Activated naive CD4-positive, alpha-beta T cell treated with anti-CD3 and anti-CD28 coated beads, Interleukin-2, amount 10 ng/mL, durations not matched to agents 7 days and 5 days (primary cell): ENCODE measurements around the gene ST6GAL1.
A peak's percentile ranks its signal among the peaks of the same experiment; 100 is the strongest.
"Not testable (repeated sequence)": the region's sequence is repeated elsewhere in the genome, so short reads cannot be mapped to it uniquely, and the experiment has no call there.

ENCODE experiments used
- CTCF ChIA-PET: fragments of 350-600 bp; sonication (Branson Sonifier 250); formaldehyde crosslinking; loops from one replicate; lab custom pipeline; 2021; ENCODE audit warnings: antibody characterized with exemption; lab: Charles Lee
- DNase-seq: peaks from one replicate; pipeline ENCODE4 v3.0.0-alpha.2; 2020
- H3K27ac Mint-ChIP-seq: one replicate; pipeline ENCODE4 v1.8.0; 2021; ENCODE audit warnings: mild to moderate bottlenecking, moderate library complexity, mixed read lengths
- H3K27me3 Mint-ChIP-seq: one replicate; pipeline ENCODE4 v1.8.0; 2021; ENCODE audit warnings: mild to moderate bottlenecking, mixed read lengths
- H3K36me3 Mint-ChIP-seq: one replicate; pipeline ENCODE4 v1.8.0; 2021; ENCODE audit warnings: mixed read lengths
- H3K4me1 Mint-ChIP-seq: one replicate; pipeline ENCODE4 v1.8.0; 2021; ENCODE audit warnings: mixed read lengths
- H3K4me3 Mint-ChIP-seq: one replicate; pipeline ENCODE4 v1.8.0; 2021; ENCODE audit warnings: mild to moderate bottlenecking, moderate library complexity, mixed read lengths
- H3K9me3 Mint-ChIP-seq: one replicate; pipeline ENCODE4 v1.8.0; 2021; ENCODE audit warnings: mixed read lengths

The ST6GAL1 gene

GRCh38 chr3:186960347-186960746, 30.0 kb downstream of the ST6GAL1 start:
- no peak for DNase-seq
- Mint-ChIP-seq H3K4me3 (no peak overlapping the region), H3K36me3 (peaks cover 46% of the 10 kb centered on the region), H3K27me3 (no peaks in the 10 kb centered on the region), H3K9me3 (no peaks in the 10 kb centered on the region), H3K27ac (no peak overlapping the region), H3K4me1 (peaks cover 35% of the 10 kb centered on the region)
- CTCF ChIA-PET: interaction anchor here (1.0 kb wide), 1 partner anchor 190 kb away, joined by 3 read pairs; no protein-coding TSS in a partner anchor

GRCh38 chr3:186962445-186962844, 32.1 kb downstream of the ST6GAL1 start:
- no peak overlapping the region for H3K27ac Mint-ChIP-seq
- CTCF ChIA-PET: interaction anchor here (1.4 to 1.5 kb wide), 2 partner anchors 11 to 104 kb away, joined by 3 to 5 read pairs; no protein-coding TSS in a partner anchor
- H3K36me3 Mint-ChIP-seq: peaks cover 37% of the 10 kb centered on the region
- peaks cover 24% of the 10 kb centered on the region for H3K4me1 Mint-ChIP-seq
- no peaks in the 10 kb centered on the region for H3K9me3 Mint-ChIP-seq
- no peak for DNase-seq
- H3K4me3 Mint-ChIP-seq: no peak overlapping the region
- no peaks in the 10 kb centered on the region for H3K27me3 Mint-ChIP-seq

GRCh38 chr3:186963636-186964035, 33.3 kb downstream of the ST6GAL1 start:
- peak overlapping the region; percentile 49 for H3K27ac Mint-ChIP-seq
- no peaks in the 10 kb centered on the region for H3K9me3 Mint-ChIP-seq
- peaks cover 29% of the 10 kb centered on the region for H3K4me1 Mint-ChIP-seq
- H3K36me3 Mint-ChIP-seq: peaks cover 48% of the 10 kb centered on the region
- CTCF ChIA-PET: interaction anchor here (1.4 kb wide), 1 partner anchor 103 kb away, joined by 3 read pairs; no protein-coding TSS in a partner anchor
- no peak for DNase-seq
- H3K4me3 Mint-ChIP-seq: no peak overlapping the region
- no peaks in the 10 kb centered on the region for H3K27me3 Mint-ChIP-seq

GRCh38 chr3:186964071-186964470, 33.7 kb downstream of the ST6GAL1 start:
- Mint-ChIP-seq H3K9me3 (no peaks in the 10 kb centered on the region), H3K4me3 (no peak overlapping the region), H3K4me1 (peaks cover 27% of the 10 kb centered on the region), H3K27me3 (no peaks in the 10 kb centered on the region), H3K27ac (no peak overlapping the region), H3K36me3 (peaks cover 45% of the 10 kb centered on the region)
- no peak for DNase-seq
- CTCF ChIA-PET: no interaction called here

GRCh38 chr3:186964616-186965015, 34.3 kb downstream of the ST6GAL1 start:
- CTCF ChIA-PET: no interaction called here
- Mint-ChIP-seq H3K9me3 (no peaks in the 10 kb centered on the region), H3K36me3 (peaks cover 50% of the 10 kb centered on the region), H3K4me1 (peaks cover 28% of the 10 kb centered on the region), H3K27ac (no peak overlapping the region), H3K27me3 (no peaks in the 10 kb centered on the region), H3K4me3 (no peak overlapping the region)
- DNase-seq: no peak

- Mint-ChIP-seq H3K36me3 (peaks cover 48% of the 10 kb centered on the region), H3K9me3 (no peaks in the 10 kb centered on the region), H3K27me3 (no peaks in the 10 kb centered on the region), H3K4me1 (peaks cover 25% of the 10 kb centered on the region), H3K4me3 (no peak overlapping the region), H3K27ac (no peak overlapping the region)
- no peak for DNase-seq
- CTCF ChIA-PET: interaction anchor here (1.2 kb wide), 1 partner anchor 13 kb away, joined by 3 read pairs; no protein-coding TSS in a partner anchor
Measured at GRCh38 chr3:186965141-186965879, 35.0 kb downstream of the ST6GAL1 start.

GRCh38 chr3:186966406-186966805, 36.1 kb downstream of the ST6GAL1 start:
- no peak overlapping the region for H3K4me3 Mint-ChIP-seq
- CTCF ChIA-PET: interaction anchor here (1.2 kb wide), 1 partner anchor 14 kb away, joined by 3 read pairs; no protein-coding TSS in a partner anchor
- H3K27me3 Mint-ChIP-seq: no peaks in the 10 kb centered on the region
- no peaks in the 10 kb centered on the region for H3K9me3 Mint-ChIP-seq
- DNase-seq: no peak
- peaks cover 50% of the 10 kb centered on the region for H3K36me3 Mint-ChIP-seq
- peaks cover 22% of the 10 kb centered on the region for H3K4me1 Mint-ChIP-seq
- peak overlapping the region; percentile 54 for H3K27ac Mint-ChIP-seq

GRCh38 chr3:186967236-186967635, 36.9 kb downstream of the ST6GAL1 start:
- DNase-seq, H3K27ac Mint-ChIP-seq, CTCF ChIA-PET, H3K4me3 Mint-ChIP-seq, H3K9me3 Mint-ChIP-seq, H3K27me3 Mint-ChIP-seq: not testable (repeated sequence)
- Mint-ChIP-seq H3K36me3 (peaks cover 52% of the 10 kb centered on the region), H3K4me1 (peaks cover 18% of the 10 kb centered on the region)

- DNase-seq: no peak
- Mint-ChIP-seq H3K27me3 (no peaks in the 10 kb centered on the region), H3K4me3 (no peak overlapping the region), H3K36me3 (peaks cover 56% of the 10 kb centered on the region), H3K9me3 (no peaks in the 10 kb centered on the region), H3K27ac (peak overlapping the region; percentile 38), H3K4me1 (peaks cover 20% of the 10 kb centered on the region)
- CTCF ChIA-PET: no interaction called here
Measured at GRCh38 chr3:186967686-186968085, 37.4 kb downstream of the ST6GAL1 start.

GRCh38 chr3:186969607-186970006, 39.3 kb downstream of the ST6GAL1 start:
- Mint-ChIP-seq H3K4me1 (peaks cover 22% of the 10 kb centered on the region), H3K27ac (peak overlapping the region; percentile 4), H3K36me3 (peaks cover 62% of the 10 kb centered on the region), H3K27me3 (no peaks in the 10 kb centered on the region), H3K4me3 (no peak overlapping the region), H3K9me3 (no peaks in the 10 kb centered on the region)
- DNase-seq: no peak
- CTCF ChIA-PET: no interaction called here

- peaks cover 71% of the 10 kb centered on the region for H3K36me3 Mint-ChIP-seq
- peaks cover 19% of the 10 kb centered on the region for H3K4me1 Mint-ChIP-seq
- H3K9me3 Mint-ChIP-seq, H3K4me3 Mint-ChIP-seq, H3K27me3 Mint-ChIP-seq, H3K27ac Mint-ChIP-seq, DNase-seq, CTCF ChIA-PET: not testable (repeated sequence)
Measured at GRCh38 chr3:186971106-186971505, 40.8 kb downstream of the ST6GAL1 start.

GRCh38 chr3:186971578-186971977, 41.3 kb downstream of the ST6GAL1 start:
- CTCF ChIA-PET: interaction anchor here (0.7 kb wide), 1 partner anchor 55 kb away, joined by 3 read pairs; no protein-coding TSS in a partner anchor
- DNase-seq: no peak
- Mint-ChIP-seq H3K36me3 (peaks cover 71% of the 10 kb centered on the region), H3K4me1 (peaks cover 19% of the 10 kb centered on the region), H3K27me3 (no peaks in the 10 kb centered on the region), H3K27ac (no peak overlapping the region), H3K4me3 (no peak overlapping the region), H3K9me3 (no peaks in the 10 kb centered on the region)

- CTCF ChIA-PET: interaction anchor here (0.9 to 1.6 kb wide), 3 partner anchors 12 to 124 kb away, joined by 4 to 5 read pairs (median 5); no protein-coding TSS in a partner anchor
- no peaks in the 10 kb centered on the region for H3K27me3 Mint-ChIP-seq
- H3K4me3 Mint-ChIP-seq: no peak overlapping the region
- H3K4me1 Mint-ChIP-seq: peaks cover 11% of the 10 kb centered on the region
- H3K36me3 Mint-ChIP-seq: peaks cover 64% of the 10 kb centered on the region
- no peaks in the 10 kb centered on the region for H3K9me3 Mint-ChIP-seq
- no peak for DNase-seq
- H3K27ac Mint-ChIP-seq: peak overlapping the region; percentile 55
Measured at GRCh38 chr3:186973702-186974101, 43.4 kb downstream of the ST6GAL1 start.

- peaks cover 7% of the 10 kb centered on the region for H3K4me1 Mint-ChIP-seq
- no peak for DNase-seq
- no peaks in the 10 kb centered on the region for H3K9me3 Mint-ChIP-seq
- H3K27me3 Mint-ChIP-seq: no peaks in the 10 kb centered on the region
- H3K27ac Mint-ChIP-seq: peak overlapping the region; percentile 35
- peaks cover 68% of the 10 kb centered on the region for H3K36me3 Mint-ChIP-seq
- CTCF ChIA-PET: interaction anchor here (0.7 to 1.6 kb wide), 2 partner anchors 14 to 17 kb away, joined by 3 to 4 read pairs; no protein-coding TSS in a partner anchor
- no peak overlapping the region for H3K4me3 Mint-ChIP-seq
Measured at GRCh38 chr3:186974824-186975313, 44.5 kb downstream of the ST6GAL1 start.
